Common myeloid progenitor, CD34-positive (primary cell): ENCODE data around the gene JPT1.

Experiments
- CTCF ChIA-PET: fragments of 350-600 bp; sonication (Branson Sonifier 250); formaldehyde crosslinking; loops from one replicate; lab custom pipeline; 2021; ENCODE audit warnings: antibody characterized with exemption; lab: Charles Lee
- POLR2A ChIA-PET: fragments of 350-600 bp; sonication (Branson Sonifier 250); formaldehyde crosslinking; loops from one replicate; lab custom pipeline; 2021; ENCODE audit warnings: antibody characterized with exemption; lab: Charles Lee
- DNase-seq, 3 donors: peaks; one replicate each; pipeline versions ENCODE4 v3.0.0 to v3.0.0-alpha.2; 2013
- H3K27ac ChIP-seq, 2 experiments: 1 replicate in 1 of 2; 2 replicates in 1 of 2; pipeline ENCODE4 v1.7.0; 2013; ENCODE audit warnings: inconsistent platforms in 2 of 2, low read length in 2 of 2, mild to moderate bottlenecking in 2 of 2, low read depth in 1 of 2, moderate library complexity in 1 of 2; ENCODE audit not compliant: severe bottlenecking in 2 of 2, insufficient read depth in 1 of 2, poor library complexity in 1 of 2
- H3K27me3 ChIP-seq, 5 experiments: replicated peaks in 2 of 5; 1 replicate in 3 of 5; 2 replicates in 2 of 5; pipeline versions ENCODE4 v1.6.1 to v1.7.0; 2013; ENCODE audit warnings: low read length in 4 of 5, mild to moderate bottlenecking in 2 of 5, moderate library complexity in 2 of 5, inconsistent platforms in 1 of 5; ENCODE audit not compliant: insufficient read depth in 5 of 5, control insufficient read depth in 4 of 5
- H3K36me3 ChIP-seq, 4 experiments: 1 replicate in 2 of 4; 2 replicates in 2 of 4; pipeline versions ENCODE4 v1.6.1 to v1.7.0; 2013; ENCODE audit warnings: low read length in 3 of 4, control low read depth in 1 of 4, mild to moderate bottlenecking in 1 of 4; ENCODE audit not compliant: control insufficient read depth in 4 of 4, insufficient read depth in 4 of 4
- H3K4me1 ChIP-seq, 4 experiments: 1 replicate in 3 of 4; 2 replicates in 1 of 4; pipeline versions ENCODE4 v1.6.1 to v1.7.1; 2013; ENCODE audit warnings: low read length in 3 of 4, mild to moderate bottlenecking in 3 of 4, control low read depth in 1 of 4, inconsistent platforms in 1 of 4, moderate library complexity in 1 of 4; ENCODE audit not compliant: control insufficient read depth in 4 of 4, insufficient read depth in 4 of 4; ENCODE audit errors: control extremely low read depth in 1 of 4
- H3K4me3 ChIP-seq, 7 experiments: 1 replicate in 4 of 7; 2 replicates in 3 of 7; pipeline versions ENCODE4 v1.5.1 to v1.7.0; 2013; ENCODE audit warnings: mild to moderate bottlenecking in 7 of 7, low read length in 6 of 7, moderate library complexity in 6 of 7, inconsistent platforms in 2 of 7, low read depth in 2 of 7, control low read depth in 1 of 7; ENCODE audit not compliant: insufficient read depth in 4 of 7, control insufficient read depth in 1 of 7; ENCODE audit errors: extremely low read depth in 1 of 7
- H3K9me3 ChIP-seq, 5 experiments: 1 replicate in 4 of 5; 2 replicates in 1 of 5; pipeline versions ENCODE4 v1.6.1 to v1.7.1; 2013; ENCODE audit warnings: low read length in 4 of 5, mild to moderate bottlenecking in 2 of 5, inconsistent platforms in 1 of 5, low read depth in 1 of 5, moderate library complexity in 1 of 5; ENCODE audit not compliant: control insufficient read depth in 4 of 5, insufficient read depth in 2 of 5; ENCODE audit errors: control extremely low read depth in 1 of 5
- WGBS: methylation state at CpG from one replicate; pipeline ENCODE4 v1.1.5; 2013; ENCODE audit not compliant: insufficient coverage; 5-methylcytosine and 5-hydroxymethylcytosine counted together

JPT1 gene

DNA sequence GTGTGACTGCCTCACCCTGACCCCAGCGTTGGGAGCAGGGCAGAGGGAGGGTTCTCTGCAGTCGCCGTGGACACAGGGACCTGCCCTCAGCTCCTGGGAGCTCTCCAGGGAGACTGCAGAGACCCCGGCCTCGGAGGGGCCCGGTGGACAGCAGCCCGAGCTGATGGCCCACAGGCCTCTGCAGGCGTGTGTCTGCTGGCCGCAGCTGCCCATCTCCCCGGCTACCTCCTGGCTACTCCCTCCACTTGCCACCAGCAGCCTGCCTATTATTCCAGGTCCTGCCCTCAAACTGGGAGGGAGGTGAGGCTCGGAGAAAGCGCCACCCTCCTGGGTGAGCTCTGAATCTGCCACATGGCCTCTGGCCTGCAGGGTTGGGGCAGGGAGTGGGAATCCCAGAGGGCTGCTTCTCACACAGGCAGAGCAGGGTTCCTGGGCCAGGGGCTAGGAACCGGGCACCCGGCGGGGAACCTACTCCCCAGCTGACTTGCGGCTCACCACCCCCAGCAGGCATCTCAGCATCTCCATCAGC lies 59.4 kb downstream of the JPT1 start:
- POLR2A ChIA-PET: no interaction called here

DNA sequence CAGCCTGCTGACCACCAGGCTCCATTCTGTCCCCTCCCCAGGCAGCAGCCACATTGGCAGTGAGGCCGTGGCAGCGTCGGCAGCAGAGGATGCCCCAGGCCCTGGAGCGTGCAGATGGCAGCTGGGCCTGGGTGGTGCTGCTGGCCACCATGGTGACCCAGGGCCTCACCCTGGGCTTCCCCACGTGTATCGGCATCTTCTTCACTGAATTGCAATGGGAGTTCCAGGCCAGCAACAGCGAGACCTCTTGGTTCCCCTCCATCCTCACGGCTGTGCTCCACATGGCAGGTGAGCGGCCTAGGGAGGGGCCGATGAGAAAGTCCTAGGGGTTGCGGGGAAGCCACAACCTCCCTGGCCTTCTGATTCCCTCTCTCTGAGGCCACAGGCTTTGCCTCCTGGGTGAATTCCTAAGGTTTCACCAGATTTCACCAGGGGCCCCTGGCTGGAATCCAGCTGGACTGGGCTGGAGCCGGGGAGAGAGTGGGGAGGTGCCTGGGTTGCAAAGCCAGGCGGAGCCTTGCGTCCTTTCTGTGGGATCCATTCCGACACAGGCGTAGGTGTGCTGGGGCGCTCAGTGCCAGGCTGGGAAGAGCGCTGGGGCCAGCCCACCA lies 60.7 kb downstream of the JPT1 start:
- Histone ChIP-seq H3K4me3 (no peak overlapping the region), H3K36me3 (peaks cover 0 to 22% (median 5%) of the 10 kb centered on the region in 4 experiments), H3K27me3 (no peaks in the 10 kb centered on the region), H3K27ac (no peak overlapping the region), H3K4me1 (peaks cover 0 to 59% (median 28%) of the 10 kb centered on the region in 4 experiments), H3K9me3 (no peaks in the 10 kb centered on the region)
- POLR2A ChIA-PET: interaction anchor here (0.6 kb wide), 2 partner anchors 49 to 77 kb away, joined by 3 read pairs; no protein-coding TSS in a partner anchor
- 92% methylated on average over 16 of the region's 18 CpGs for WGBS
- DNase-seq: no peak
- CTCF ChIA-PET: interaction anchor here (0.7 to 3.7 kb wide), 5 partner anchors 15 to 38 kb away, joined by 3 to 14 read pairs (median 4); partner anchors contain the start of gene NT5C

More for the DNA sequence above, 59.4 kb downstream of the JPT1 start:
- WGBS: 82% methylated on average over 7 of the region's 16 CpGs
- no peak for DNase-seq
- H3K27me3 ChIP-seq: no peaks in the 10 kb centered on the region
- H3K36me3 ChIP-seq: peaks cover 0 to 32% (median 15%) of the 10 kb centered on the region in 4 experiments
- H3K27ac ChIP-seq: no peak overlapping the region
- peaks cover 0 to 47% (median 20%) of the 10 kb centered on the region in 4 experiments for H3K4me1 ChIP-seq
- CTCF ChIA-PET: interaction anchor here (0.5 to 3.7 kb wide), 7 partner anchors 16 to 36 kb away, joined by 3 to 14 read pairs (median 4); no protein-coding TSS in a partner anchor
- H3K4me3 ChIP-seq: no peak overlapping the region
- no peaks in the 10 kb centered on the region for H3K9me3 ChIP-seq

DNA sequence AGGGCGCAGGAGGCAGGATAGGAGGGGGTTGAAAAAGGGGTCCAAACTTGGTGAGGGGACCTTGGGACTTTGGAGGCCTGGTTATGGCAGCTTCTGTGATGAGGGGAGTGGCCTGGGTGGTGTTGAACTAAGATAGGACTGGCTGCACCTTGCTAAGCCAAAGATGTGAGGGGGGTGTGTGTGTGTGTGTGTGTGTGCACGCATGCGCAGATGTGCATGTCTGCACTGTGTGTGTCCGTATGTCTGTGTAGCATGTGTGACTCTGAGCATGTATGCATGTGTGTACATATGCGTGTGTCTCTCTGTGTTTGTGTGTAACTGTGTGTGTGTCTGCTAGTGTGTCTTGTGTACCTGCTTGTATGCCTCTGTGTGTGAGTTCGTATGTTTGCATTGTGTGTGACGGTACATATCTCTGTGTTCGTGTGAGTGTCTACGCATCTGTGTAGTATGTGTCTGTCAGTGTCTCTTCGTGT lies 62.4 kb downstream of the JPT1 start:
- no peak overlapping the region for H3K27ac ChIP-seq
- no peak for DNase-seq
- WGBS: 85% methylated on average over 5 of the region's 10 CpGs
- no peak overlapping the region for H3K4me3 ChIP-seq
- ChIA-PET CTCF (interaction anchor here (1.7 kb wide), 2 partner anchors 13 to 32 kb away, joined by 3 to 4 read pairs; no protein-coding TSS in a partner anchor), POLR2A (no interaction called here)
- no peaks in the 10 kb centered on the region for H3K9me3 ChIP-seq
- H3K27me3 ChIP-seq: no peaks in the 10 kb centered on the region
- H3K4me1 ChIP-seq: peaks cover 0 to 69% (median 37%) of the 10 kb centered on the region in 4 experiments
- peaks cover 0 to 11% (median 2%) of the 10 kb centered on the region in 4 experiments for H3K36me3 ChIP-seq

DNA sequence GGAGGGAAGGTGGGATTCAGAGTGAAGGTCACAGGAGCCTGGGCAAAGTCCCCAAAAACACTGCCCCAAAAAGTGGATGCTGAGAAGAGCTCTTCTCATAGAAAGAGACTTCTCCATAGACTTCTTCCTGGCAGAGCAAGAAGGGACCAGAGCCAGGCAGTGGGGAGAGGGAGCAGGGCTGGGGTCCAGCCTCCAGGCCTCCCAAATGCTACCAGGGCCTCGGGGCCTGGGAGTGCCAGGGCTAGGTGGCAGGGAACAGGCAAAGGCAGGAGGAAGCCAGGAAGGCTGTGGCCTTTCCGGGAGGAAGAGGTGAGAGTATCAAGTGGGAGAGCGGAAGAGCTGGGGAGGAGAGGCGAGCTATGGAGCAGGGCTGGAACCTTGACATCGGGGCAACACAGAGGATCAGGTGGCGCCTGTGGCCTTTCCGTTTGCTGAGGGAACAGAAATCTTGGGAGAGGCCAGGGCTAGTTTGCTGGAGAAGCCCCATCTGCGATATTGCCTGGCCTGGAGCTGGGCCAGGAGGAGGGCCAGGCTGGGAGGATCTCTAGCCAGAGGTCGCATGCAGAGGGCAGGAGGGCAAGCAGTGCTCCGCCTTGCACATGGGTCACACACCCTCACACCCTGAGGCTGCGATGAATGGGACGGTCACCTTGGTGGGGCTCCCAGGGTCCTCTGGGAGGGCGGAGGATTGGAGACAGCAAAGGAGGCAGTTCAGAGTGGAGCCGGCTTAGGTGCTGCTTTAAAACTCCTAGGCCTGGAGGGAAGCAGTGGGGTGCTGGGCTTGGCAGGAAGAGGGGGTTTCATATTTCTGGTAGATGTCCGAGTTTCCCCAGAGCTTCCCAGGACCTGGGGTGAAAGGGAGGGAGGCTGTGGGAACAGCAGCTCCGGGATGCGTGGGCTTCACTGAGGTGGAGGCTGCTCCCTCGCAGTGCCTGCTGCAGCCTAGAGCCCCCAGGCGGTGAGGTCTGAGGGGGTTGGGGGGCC lies 63.1 kb downstream of the JPT1 start:
- 95% methylated on average over 17 of the region's 19 CpGs for WGBS
- no peak for DNase-seq
- no peaks in the 10 kb centered on the region for H3K9me3 ChIP-seq
- H3K4me1 ChIP-seq: peaks cover 0 to 65% (median 33%) of the 10 kb centered on the region in 4 experiments
- peaks cover 0 to 11% (median 2%) of the 10 kb centered on the region in 4 experiments for H3K36me3 ChIP-seq
- ChIA-PET POLR2A (interaction anchor here (0.9 kb wide), 1 partner anchor 30 kb away, joined by 4 read pairs; no protein-coding TSS in a partner anchor), CTCF (interaction anchor here (0.7 to 1.7 kb wide), 7 partner anchors 12 to 380 kb away, joined by 3 to 9 read pairs (median 3); no protein-coding TSS in a partner anchor)
- no peak overlapping the region for H3K27ac ChIP-seq
- H3K27me3 ChIP-seq: no peaks in the 10 kb centered on the region
- no peak overlapping the region for H3K4me3 ChIP-seq

DNA sequence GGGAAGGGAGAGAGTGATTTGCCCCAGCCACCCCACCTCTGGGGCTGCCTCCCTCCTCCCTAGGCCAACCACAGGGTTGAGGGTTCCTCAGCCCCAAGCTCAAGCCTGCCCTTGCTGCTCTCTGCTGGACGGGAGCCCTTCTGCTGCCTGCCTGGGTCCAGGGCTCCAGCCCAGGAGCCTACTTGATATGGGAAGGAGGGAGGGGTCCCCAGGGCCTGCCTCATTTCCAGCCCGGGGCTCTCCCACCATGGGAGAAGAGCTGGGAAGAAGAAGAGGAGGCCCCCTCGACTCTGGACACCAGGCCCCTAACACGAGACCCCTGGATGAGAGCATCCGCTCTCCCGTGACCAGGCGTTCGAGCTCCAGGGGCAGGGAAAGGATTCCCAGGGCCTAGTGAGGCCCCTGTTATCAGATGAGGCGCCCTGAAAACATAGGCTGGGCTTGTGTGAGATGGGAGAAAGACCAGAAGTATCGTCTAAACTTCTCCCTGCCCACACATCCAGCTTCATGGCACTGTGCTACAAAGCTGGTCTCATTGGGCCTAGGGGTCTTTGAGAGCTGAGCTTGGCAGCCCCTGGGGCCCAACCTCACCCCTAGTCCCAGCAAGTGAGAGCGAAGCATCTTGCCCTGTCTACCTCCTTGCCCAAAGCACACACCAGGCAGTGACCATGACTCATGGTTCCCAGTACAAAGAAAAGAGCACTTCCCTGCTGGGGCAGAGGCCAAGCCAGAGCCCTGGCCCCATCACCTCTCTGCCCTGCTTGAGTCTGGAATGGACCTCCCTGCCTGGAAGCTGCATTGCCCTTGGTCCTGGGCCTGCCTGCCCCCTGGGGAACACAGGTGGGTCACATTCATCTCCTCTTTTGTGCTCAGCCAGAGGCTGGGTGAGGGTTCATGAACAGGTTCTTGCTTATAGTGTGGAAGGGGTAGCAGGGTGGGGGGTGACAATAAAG lies 65.6 kb downstream of the JPT1 start:
- H3K27me3 ChIP-seq: no peaks in the 10 kb centered on the region
- H3K4me1 ChIP-seq: peaks cover 0 to 59% (median 29%) of the 10 kb centered on the region in 4 experiments
- WGBS: 88% methylated on average over 10 of the region's 11 CpGs
- POLR2A ChIA-PET: interaction anchor here (0.9 to 2.4 kb wide), 4 partner anchors 7 to 35 kb away, joined by 3 to 7 read pairs (median 4); partner anchors contain the start of gene ARMC7
- H3K27ac ChIP-seq: peak overlapping the region in 1 of 2 experiments; percentile 67
- DNase-seq: no peak
- H3K9me3 ChIP-seq: no peaks in the 10 kb centered on the region
- CTCF ChIA-PET: interaction anchor here (0.6 to 4.4 kb wide), 17 partner anchors 8 to 215 kb away, joined by 3 to 29 read pairs (median 4); partner anchors contain the start of genes MIF4GD and NT5C
- peak overlapping the region; percentile 7 to 87 (median 75) for H3K4me3 ChIP-seq
- H3K36me3 ChIP-seq: peaks cover 0 to 4% (median 0%) of the 10 kb centered on the region in 4 experiments
